SU-DHL-6 (cell line): ENCODE measurements around the gene FIZ1.
A peak's percentile ranks its signal among the peaks of the same experiment; 100 is the strongest.

Experiments
- H2AFZ ChIP-seq: fragments of 200-600 bp; sonication (generic); 2 replicates; pipeline ENCODE4 v1.6.1; 2014; ENCODE audit warnings: low read depth, mild to moderate bottlenecking, moderate library complexity, mixed read lengths, antibody characterized with exemption, low read length; ENCODE audit not compliant: severe bottlenecking
- H3F3A ChIP-seq: fragments of 200-600 bp; shearing (Covaris generic); 2 replicates; pipeline ENCODE4 v1.6.0; 2016; ENCODE audit warnings: antibody characterized with exemption, mild to moderate bottlenecking; ENCODE audit not compliant: insufficient read depth
- H3K27ac ChIP-seq: fragments of 200-600 bp; sonication (generic); 2 replicates; pipeline ENCODE4 v1.5.1; 2016; ENCODE audit warnings: low read depth, mild to moderate bottlenecking, low read length, moderate library complexity, mixed read lengths
- H3K27me3 ChIP-seq: fragments of 200-600 bp; sonication (generic), shearing (Covaris generic); 2 replicates; pipeline ENCODE4 v1.6.0; 2014; ENCODE audit warnings: mild to moderate bottlenecking, low read length
- H3K36me3 ChIP-seq: fragments of 200-600 bp; sonication (generic); 2 replicates; pipeline ENCODE4 v1.6.1; 2014; ENCODE audit warnings: mild to moderate bottlenecking, low read length, mixed read lengths
- H3K4me2 ChIP-seq: fragments of 300-600, 200-600 bp; shearing (Covaris generic), sonication (generic); 2 replicates; pipeline ENCODE4 v1.6.0; 2014; ENCODE audit warnings: low read length, low read depth, mild to moderate bottlenecking; ENCODE audit not compliant: poor library complexity, severe bottlenecking
- H3K4me3 ChIP-seq: fragments of 200-600 bp; sonication (generic); 2 replicates; pipeline ENCODE4 v1.5.1; 2014; ENCODE audit warnings: antibody characterized with exemption, low read length, mild to moderate bottlenecking, mixed read lengths; ENCODE audit not compliant: insufficient read depth, poor library complexity, severe bottlenecking
- H3K79me2 ChIP-seq: fragments of 200-600 bp; sonication (generic); 2 replicates; pipeline ENCODE4 v1.6.1; 2014; ENCODE audit warnings: mild to moderate bottlenecking, low read length, moderate library complexity; ENCODE audit not compliant: insufficient read depth
- H3K9ac ChIP-seq: fragments of 200-600 bp; sonication (generic); 2 replicates; pipeline ENCODE4 v1.7.0; 2014; ENCODE audit warnings: mild to moderate bottlenecking, low read length
- H3K9me2 ChIP-seq: fragments of 200-600 bp; sonication (generic); replicated peaks from 2 replicates; pipeline ENCODE4 v1.6.1; 2014; ENCODE audit warnings: low read length; ENCODE audit not compliant: insufficient read depth
- H3K9me3 ChIP-seq: fragments of 200-600 bp; sonication (generic); 2 replicates; pipeline ENCODE4 v1.6.1; 2014; ENCODE audit warnings: low read length, mixed read lengths; ENCODE audit not compliant: insufficient read depth
- H4K20me1 ChIP-seq: fragments of 200-600 bp; sonication (generic); 2 replicates; pipeline ENCODE4 v1.6.1; 2014; ENCODE audit warnings: low read depth, mild to moderate bottlenecking, antibody characterized with exemption, low read length, moderate library complexity, mixed read lengths
- EZH2phosphoT487 ChIP-seq: fragments of 200-600 bp; sonication (generic), shearing (Covaris generic); conservative IDR thresholded peaks from 2 replicates; pipeline ENCODE4 v1.6.1; 2018; ENCODE audit warnings: mild to moderate bottlenecking, antibody characterized with exemption, low read length, moderate library complexity, mixed read lengths
- TF ChIP-seq, protein P1 (sequence below): fragments of 200-600 bp; sonication (generic); IDR thresholded peaks from one replicate; pipeline ENCODE4 v1.5.1; 2017; ENCODE audit warnings: antibody characterized with exemption, mild to moderate bottlenecking, low read length, moderate library complexity; ENCODE audit not compliant: insufficient read depth, poor library complexity, severe bottlenecking

FIZ1 gene

DNA sequence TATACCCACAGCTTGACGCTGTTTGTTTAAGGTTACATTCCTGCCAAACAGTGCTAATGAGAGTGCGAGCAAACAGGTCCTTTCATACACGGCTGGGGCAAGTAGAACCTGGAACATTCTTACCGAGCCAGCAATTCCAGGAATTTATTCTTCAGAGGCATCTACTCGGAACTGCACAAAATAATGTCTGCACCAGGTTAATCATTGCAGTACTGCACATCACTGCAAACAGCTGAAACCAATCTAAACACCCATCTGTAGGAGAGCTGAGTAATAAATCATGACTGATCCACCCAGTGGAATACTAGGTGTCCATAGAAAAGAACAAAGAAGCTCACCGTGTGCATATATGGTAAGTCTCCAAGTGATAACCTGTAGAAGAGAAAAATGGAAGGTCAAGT is 17.5 kb downstream of the FIZ1 start:
- Histone ChIP-seq H3F3A (0 out of 2 replicates have a peak, but pooled peaks cover 2% of the 10 kb centered on the region), H3K9ac (no peak overlapping the region), H3K36me3 (no peaks in the 10 kb centered on the region), H3K79me2 (no peaks in the 10 kb centered on the region), H3K27me3 (no peaks in the 10 kb centered on the region), H3K27ac (no peak overlapping the region), H3K4me2 (no peak overlapping the region), H3K9me2 (no peaks in the 10 kb centered on the region), H2AFZ (no peak overlapping the region), H3K4me3 (no peak overlapping the region), H4K20me1 (no peaks in the 10 kb centered on the region), H3K9me3 (no peaks in the 10 kb centered on the region)
- TF ChIP-seq, protein P1, sequence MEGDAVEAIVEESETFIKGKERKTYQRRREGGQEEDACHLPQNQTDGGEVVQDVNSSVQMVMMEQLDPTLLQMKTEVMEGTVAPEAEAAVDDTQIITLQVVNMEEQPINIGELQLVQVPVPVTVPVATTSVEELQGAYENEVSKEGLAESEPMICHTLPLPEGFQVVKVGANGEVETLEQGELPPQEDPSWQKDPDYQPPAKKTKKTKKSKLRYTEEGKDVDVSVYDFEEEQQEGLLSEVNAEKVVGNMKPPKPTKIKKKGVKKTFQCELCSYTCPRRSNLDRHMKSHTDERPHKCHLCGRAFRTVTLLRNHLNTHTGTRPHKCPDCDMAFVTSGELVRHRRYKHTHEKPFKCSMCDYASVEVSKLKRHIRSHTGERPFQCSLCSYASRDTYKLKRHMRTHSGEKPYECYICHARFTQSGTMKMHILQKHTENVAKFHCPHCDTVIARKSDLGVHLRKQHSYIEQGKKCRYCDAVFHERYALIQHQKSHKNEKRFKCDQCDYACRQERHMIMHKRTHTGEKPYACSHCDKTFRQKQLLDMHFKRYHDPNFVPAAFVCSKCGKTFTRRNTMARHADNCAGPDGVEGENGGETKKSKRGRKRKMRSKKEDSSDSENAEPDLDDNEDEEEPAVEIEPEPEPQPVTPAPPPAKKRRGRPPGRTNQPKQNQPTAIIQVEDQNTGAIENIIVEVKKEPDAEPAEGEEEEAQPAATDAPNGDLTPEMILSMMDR = no peak
- TF ChIP-seq EZH2phosphoT487 = no peak

DNA sequence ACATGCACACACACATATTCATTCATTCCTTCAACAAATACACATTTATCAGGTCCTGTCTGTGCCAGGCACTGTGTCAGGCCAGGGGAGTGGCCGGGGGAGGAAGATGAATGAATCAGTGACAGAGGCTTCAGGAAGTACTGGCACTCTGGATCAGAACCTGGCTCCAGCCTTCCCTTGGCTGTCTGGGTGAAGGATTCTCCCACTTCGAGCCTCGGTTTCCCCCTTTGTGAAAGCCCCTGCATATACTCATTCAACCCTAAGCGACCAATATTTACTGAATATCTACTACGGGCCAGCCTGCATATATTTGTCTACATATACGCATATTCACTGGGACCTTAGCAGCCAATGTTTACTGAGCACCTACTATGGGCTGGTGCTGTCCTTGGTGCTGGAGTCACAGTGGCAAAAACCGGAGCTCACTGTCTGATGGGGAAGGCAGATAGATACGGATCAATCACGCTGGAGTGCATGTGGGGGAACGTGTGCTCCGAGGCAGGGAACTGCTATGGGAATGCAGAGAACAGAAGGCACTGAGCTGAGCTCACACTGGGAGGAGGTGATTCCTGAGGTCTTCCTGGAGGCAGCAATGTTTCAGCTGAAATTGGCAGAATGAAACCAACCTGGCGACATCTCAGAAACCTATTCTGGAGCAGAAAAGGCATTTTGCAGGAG is 18.0 kb downstream of the FIZ1 start:
- Histone ChIP-seq H3K9me2 (no peaks in the 10 kb centered on the region), H3K27me3 (no peaks in the 10 kb centered on the region), H3K4me2 (peak overlapping the region; percentile 57), H3K9me3 (no peaks in the 10 kb centered on the region), H4K20me1 (no peaks in the 10 kb centered on the region), H3K27ac (no peak overlapping the region), H3K79me2 (no peaks in the 10 kb centered on the region), H3K36me3 (no peaks in the 10 kb centered on the region), H3K4me3 (peak overlapping the region; percentile 87), H2AFZ (peak overlapping the region; percentile 90), H3K9ac (peak overlapping the region; percentile 81), H3F3A (0 out of 2 replicates have a peak, but pooled peaks cover 3% of the 10 kb centered on the region)
- TF ChIP-seq, protein P1 = no peak
- no peak for TF ChIP-seq EZH2phosphoT487

DNA sequence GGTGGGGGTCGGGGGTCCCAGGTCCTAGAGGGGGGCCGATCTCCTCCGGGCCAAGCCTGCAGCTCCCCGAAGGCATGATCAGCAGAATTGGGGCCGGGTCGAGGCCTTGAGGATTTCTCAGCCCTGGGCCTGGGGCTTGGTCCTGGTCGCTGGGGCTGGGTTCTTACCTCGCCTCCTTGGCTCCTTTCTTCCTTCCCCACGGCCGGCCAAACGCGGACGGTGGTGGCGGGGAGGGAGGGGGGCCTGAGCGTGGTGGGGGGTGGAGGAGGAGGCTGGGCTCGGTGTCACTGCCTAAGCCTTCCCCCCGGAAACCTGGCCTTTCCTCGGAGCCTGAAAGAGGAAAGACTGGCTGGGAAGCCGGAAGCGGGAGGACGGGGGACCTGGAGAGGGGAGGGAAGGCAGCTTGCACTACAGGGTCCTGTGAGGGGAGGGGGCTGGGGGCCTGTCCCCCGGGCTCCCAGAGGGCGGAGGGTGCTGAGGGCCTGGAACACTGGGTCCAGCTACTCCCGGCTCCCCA is 18.6 kb downstream of the FIZ1 start, which contains the start of gene ZNF579:
ZNF579 (minus strand) TSS at position 221 of the 517 bp plus-strand sequence. CDS start 1,209 bp downstream, outside the sequence.
- no peak for TF ChIP-seq EZH2phosphoT487
- TF ChIP-seq, protein P1 = no peak
- no peaks in the 10 kb centered on the region for H4K20me1 ChIP-seq
- no peaks in the 10 kb centered on the region for H3K79me2 ChIP-seq
- no peaks in the 10 kb centered on the region for H3K9me2 ChIP-seq
- H3K4me2 ChIP-seq = peak within 1 kb of the TSS; percentile 57
- H3K27me3 ChIP-seq = no peaks in the 10 kb centered on the region
- H2AFZ ChIP-seq = peak within 1 kb of the TSS; percentile 90
- H3K9ac ChIP-seq = peak within 1 kb of the TSS; percentile 81
- peak within 1 kb of the TSS; percentile 87 for H3K4me3 ChIP-seq
- no peaks in the 10 kb centered on the region for H3K36me3 ChIP-seq
- H3K27ac ChIP-seq = peak within 1 kb of the TSS; percentile 37
- no peaks in the 10 kb centered on the region for H3K9me3 ChIP-seq
- H3F3A ChIP-seq = 0 out of 2 replicates have a peak, but pooled peaks cover 3% of the 10 kb centered on the region
